GM18909 (cell line): Measurements from ENCODE around the gene PLEKHM3.
"Not testable (repeated sequence)": the region's sequence is repeated elsewhere in the genome, so short reads cannot be mapped to it uniquely, and the experiment has no call there.

Source experiments
- ATAC-seq: cut with Tn5 transposase; IDR thresholded peaks from one replicate; pipeline ENCODE4 v1.9.1; 2021; ENCODE audit warnings: mild to moderate bottlenecking; ENCODE audit not compliant: unreplicated experiment, poor library complexity

The PLEKHM3 gene

GRCh38 chr2:207952564-207953345 is 72.6 kb downstream of the PLEKHM3 start:
- ATAC-seq, result no peak

- ATAC-seq, result no peak
These were observed 73.4 kb downstream of the PLEKHM3 start for GRCh38 chr2:207951734-207952470.

DNA sequence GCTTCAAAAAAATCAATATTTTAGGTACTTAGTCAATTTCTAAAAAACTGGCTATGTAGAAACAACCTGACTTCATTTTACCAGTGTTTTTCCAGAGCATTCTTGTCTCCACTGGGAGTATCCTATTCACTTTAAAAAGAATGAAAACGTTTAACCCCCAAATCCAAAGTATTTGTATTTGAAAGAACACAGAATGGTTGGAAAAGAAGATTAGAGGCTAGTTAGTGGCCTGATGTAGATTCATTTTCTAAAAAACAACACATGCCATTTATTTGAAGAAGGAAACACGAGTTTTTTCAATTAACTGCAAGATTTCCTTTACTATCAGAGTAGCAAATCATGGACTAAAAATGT is 74.6 kb downstream of the PLEKHM3 start:
- ATAC-seq, result no peak

DNA sequence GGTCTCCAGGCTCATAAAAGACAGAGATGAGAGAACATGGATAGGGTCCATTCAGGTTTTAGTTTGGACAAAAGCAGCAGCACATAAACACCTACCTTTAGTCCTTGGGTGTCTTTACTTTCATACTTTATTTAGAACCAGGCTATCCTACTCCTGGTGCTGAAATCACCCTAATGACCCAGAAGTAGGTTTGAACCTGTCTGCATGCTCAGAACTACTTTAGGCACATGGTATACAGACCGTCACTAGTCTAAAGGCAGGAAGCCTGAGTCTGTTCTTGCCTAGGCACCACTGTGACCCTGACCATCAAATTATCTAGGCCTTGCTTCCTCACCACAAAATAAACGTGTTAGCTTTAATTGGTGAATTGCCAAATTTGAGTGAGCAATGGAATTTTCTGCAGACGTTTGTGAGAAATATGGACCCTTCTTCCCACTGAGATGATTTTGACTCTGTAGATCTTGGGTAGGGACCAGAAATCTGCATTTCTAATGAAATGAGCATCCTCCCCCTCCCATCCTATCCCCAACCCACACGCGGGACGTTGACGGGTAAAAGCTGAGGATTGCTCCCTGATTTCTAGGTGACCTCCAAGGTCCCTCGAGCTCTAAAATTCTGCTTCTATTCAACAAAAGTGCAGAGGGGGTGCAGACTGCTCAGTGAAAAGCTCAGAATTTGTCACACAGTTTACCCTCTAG is 75.1 kb downstream of the PLEKHM3 start:
- no peak for ATAC-seq

GRCh38 chr2:207949245-207949644 is 76.1 kb downstream of the PLEKHM3 start:
- ATAC-seq, result not testable (repeated sequence)

- ATAC-seq, result no peak
These were observed 80.2 kb downstream of the PLEKHM3 start for GRCh38 chr2:207944979-207945600.

DNA sequence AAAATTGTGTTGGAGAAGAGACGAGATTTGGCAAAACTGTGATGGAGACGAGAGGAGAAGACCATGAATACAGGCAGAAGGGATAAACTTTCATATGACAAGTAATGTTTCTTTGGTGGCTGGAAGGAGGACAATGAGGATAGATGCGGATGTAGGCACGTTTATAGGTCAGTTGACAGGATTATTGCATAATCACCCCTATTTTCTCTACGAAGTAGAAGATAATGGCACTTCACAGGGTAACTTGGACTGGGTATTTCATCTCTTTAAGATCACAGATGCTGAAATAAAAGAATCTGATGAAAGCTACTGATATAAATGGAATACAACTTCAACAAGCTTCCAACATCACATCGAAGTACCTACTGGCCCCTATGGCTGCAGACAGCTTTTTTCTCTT is 81.0 kb downstream of the PLEKHM3 start:
- no peak for ATAC-seq

- no peak for ATAC-seq
These were observed 85.8 kb downstream of the PLEKHM3 start for GRCh38 chr2:207939342-207940108.

DNA sequence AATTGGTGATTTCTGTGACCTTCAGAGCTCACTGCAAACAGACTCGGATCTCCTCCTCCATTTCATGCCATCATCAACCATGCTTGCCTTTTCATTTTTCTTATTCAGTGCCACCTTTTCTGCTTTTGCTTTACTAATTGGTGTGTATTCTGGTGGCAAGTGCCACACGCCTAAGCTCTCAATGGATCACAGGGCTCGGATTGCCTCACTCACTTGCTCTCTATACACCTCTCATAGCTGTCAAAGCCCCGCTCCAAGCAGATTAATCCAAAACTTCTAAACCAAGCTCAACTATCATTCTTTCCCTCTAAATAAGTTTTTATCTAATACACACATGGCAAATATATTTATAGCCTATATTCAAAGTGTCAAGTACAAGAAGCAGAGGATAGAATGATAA is 86.4 kb downstream of the PLEKHM3 start:
- ATAC-seq, result no peak

DNA sequence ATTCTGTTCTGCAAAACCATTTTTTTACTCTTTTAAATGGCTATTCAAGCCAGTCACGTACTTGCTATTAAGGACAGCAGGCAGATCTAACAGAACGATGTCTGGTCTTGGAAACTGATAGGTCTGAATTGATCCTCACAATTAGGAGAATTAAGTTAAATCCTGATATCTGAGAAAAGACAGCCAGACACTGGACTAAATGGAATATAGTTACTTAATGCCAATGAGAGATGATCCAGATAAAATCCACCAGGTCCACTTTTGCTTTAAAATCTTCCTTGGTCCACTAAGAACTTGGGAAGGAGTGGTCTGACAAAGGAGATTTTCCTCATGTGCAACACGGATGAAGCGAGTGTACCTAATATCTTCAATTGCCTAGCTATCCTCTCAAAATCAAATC is 86.9 kb downstream of the PLEKHM3 start:
- ATAC-seq, result no peak

- ATAC-seq, result no peak
These were observed 87.5 kb downstream of the PLEKHM3 start for GRCh38 chr2:207937823-207938222.

DNA sequence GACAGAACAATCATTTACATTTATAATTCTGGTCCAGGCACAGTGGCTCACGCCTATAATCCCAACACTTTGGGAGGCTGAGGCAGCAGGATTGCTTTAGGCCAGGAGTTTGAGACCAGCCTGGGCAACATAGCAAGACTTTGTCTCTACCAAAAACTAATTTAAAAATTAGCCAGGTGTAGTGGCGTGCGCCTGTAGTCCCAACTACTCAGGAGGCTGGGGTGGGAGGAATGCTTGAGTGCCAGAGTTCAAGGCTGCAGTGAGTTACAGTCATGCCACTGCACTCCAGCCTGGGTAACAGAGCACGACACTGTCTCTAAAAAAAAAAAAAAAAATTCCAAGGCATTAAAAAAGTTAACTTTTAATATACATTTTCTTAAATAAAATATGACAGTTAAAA is 88.1 kb downstream of the PLEKHM3 start:
- no peak for ATAC-seq

DNA sequence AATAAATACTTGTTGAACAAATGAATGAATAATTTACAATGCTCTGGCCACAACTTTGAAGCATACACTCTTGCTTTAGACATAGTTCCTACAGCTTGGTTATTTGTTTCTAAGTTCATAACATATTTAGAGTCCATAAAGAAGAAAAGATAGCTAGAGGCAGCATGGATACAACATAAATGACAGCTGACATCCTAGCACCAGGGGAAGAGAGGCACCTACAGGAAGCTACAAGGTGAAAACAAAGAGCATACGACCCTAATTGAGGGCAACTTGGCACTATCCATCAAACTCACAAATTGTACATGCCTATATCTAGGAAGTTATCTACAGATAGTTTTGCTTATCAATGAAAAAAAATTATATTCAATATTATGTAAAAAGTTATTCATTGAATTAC is 88.9 kb downstream of the PLEKHM3 start:
- no peak for ATAC-seq

GRCh38 chr2:207935991-207936370 is 89.3 kb downstream of the PLEKHM3 start:
- no peak for ATAC-seq

DNA sequence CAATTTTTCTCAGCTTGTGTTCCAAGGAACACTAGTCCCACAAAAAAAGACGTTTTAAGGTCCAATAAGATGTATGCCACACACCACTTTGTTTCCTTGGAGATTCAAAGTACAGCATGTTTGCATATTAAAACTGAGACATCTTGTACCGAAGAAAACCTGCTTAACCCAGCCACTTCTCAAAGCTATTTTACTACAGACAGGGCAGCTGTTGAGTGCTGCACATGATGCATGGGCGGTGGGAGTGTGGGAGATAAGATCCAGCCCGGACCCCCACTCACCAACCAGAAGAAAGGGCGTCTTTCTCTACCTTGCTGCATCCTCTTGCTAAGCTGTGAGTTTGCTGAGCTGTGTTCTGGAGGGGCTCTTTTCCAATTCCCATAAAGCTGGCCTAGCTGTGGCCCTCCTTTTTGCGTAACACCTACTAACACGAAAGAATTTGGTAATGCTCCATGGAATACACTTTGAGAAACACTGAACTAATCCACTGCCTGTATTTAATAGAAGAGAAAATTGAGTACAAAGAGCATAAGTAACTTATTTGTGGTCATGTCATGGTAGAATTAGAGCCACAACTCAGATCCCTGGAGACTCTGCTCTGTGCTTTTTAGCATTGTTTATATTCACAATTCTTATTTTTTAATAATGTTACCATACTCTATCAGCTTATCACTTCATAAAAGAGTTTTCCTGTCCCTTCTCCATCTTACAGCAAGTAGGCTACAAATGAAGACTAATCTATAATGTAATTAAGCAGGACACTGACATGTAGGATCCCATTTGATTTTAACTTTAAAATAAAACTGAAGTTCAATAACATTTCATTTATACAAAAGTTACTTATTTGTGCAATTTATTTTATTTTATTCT is 90.0 kb downstream of the PLEKHM3 start:
- peak; percentile 75 for ATAC-seq

DNA sequence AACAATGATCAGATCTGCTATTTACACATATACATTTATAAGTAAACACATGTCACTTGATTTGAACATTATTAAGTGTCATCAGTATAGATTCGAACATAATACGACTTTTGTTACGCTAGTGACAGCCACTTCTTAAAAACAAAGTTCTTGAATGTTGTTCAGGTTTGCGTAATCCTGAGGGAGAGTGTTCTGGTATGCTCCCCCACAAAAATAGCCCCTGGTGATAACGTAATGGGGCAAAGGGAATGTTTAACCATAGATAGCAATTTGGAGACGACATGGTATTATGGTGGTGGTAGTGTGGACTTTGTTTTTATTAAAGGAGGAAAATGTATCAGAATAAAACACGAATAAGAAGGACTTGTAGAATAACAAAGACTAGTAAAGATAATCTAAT is 90.6 kb downstream of the PLEKHM3 start:
- no peak for ATAC-seq

- no peak for ATAC-seq
These were observed 91.8 kb downstream of the PLEKHM3 start for GRCh38 chr2:207933396-207934065.

GRCh38 chr2:207932106-207932505 is 93.2 kb downstream of the PLEKHM3 start:
- ATAC-seq, result no peak

DNA sequence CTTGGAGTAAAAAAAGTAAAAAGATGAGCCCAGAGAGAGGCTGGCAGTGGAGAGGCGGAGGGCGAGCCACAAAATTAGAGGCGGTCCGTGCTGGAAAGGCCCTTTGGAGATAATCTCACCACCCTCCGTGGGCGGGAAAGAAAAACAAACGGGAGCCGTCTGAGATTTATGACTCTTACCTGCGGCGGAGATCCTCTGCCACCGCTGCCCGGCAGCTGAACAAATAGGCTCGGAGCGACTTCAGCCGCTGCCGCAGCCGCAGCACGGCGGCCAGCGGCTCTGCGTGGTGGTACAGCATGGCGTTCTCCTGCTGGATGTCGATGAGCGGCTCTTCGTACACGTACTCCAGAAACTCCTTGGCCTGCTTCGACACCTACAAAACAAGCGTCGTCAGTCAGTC is 94.6 kb downstream of the PLEKHM3 start:
- ATAC-seq, result no peak
